Ramos (cell line): Measurements from ENCODE around the gene MPP2.
"Not testable (repeated sequence)": the region's sequence is repeated elsewhere in the genome, so short reads cannot be mapped to it uniquely, and the experiment has no call there.

ENCODE experiments used
- in situ Hi-C: fragments of 300-500 bp; cut with MboI; formaldehyde crosslinking; loops from one replicate; pipeline ENCODE4 v1.14.3; 2022; ENCODE audit warnings: low sequenced_read_pairs; ENCODE audit not compliant: unreplicated experiment

Gene MPP2, protein sequence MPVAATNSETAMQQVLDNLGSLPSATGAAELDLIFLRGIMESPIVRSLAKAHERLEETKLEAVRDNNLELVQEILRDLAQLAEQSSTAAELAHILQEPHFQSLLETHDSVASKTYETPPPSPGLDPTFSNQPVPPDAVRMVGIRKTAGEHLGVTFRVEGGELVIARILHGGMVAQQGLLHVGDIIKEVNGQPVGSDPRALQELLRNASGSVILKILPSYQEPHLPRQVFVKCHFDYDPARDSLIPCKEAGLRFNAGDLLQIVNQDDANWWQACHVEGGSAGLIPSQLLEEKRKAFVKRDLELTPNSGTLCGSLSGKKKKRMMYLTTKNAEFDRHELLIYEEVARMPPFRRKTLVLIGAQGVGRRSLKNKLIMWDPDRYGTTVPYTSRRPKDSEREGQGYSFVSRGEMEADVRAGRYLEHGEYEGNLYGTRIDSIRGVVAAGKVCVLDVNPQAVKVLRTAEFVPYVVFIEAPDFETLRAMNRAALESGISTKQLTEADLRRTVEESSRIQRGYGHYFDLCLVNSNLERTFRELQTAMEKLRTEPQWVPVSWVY

DNA sequence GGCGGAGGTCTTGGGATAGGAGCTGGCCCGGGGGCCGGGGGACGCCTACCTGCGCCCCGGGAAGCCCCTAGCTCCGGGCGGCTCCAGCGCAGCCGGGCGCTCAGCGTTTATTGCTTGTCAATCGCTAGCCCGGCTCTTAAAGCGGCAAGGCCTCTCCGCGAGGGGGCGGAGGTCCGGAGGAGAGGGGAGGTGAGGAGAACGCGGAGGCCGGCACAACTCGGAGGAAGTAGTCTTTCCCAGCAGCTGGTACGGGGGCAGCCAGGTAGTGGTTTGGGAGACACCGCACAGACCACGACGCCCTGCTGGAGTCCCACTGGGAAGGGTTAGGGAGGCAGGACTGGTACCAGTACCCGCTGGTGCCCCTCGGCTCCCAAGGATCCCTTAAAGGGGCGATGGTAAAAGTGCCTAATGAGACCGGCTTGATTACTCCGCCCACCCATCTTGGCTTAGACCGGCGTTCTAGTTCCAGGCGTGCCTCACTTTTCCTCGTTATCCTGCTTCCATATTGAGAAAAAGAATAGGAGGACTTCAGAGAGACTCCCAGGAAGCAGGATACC lies at the start of gene MPP2:
MPP2 (minus strand) TSS at position 112 of the 557 bp plus-strand sequence. CDS start 3,076 bp downstream, outside the sequence.
- in situ Hi-C loops, result no loop called here

DNA sequence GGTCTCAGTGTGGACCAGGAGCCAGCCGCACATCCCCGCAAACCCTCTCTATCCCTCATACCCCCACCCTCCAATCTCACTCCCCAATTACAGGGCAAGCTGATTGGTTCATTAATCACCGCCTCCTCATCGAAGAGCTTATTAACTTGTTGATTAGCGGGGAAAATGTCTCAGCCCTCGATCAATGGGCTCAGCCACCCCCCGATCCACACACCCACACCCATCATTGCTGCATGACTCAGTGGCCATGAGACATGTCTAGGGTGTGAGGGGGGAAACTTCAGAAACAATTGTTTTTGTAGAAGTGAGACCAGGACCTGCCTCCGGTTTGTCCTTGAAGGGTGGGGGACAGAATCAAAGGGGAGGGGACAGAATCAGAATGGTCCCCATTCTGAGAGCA lies 48.9 kb upstream of the MPP2 start:
- in situ Hi-C loops, result no loop called here

DNA sequence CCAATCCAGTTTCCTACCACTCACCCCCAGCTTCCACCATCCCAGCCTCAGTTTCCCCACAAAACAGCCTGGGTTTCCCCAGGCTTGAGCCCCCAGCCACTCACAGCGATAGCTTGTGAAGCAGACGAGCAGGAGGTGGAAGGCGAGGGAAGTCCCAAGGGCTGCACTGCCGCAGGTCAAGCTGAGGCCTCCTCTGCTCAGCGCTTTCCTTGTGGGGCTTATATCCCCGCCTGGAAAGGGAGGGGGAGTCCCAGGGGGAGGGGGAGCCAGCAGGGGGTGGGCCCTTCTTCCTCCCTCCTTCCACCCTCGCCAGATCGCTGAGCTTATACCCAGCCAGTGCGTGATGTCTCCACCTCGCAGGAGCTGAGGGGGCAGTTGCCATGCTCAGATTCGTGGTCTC lies 46.4 kb upstream of the MPP2 start, which contains the start of gene PYY:
PYY (minus strand) TSS at position 195 of the 400 bp plus-strand sequence. CDS start 457 bp downstream, outside the sequence.
- in situ Hi-C loops, result no loop called here

DNA sequence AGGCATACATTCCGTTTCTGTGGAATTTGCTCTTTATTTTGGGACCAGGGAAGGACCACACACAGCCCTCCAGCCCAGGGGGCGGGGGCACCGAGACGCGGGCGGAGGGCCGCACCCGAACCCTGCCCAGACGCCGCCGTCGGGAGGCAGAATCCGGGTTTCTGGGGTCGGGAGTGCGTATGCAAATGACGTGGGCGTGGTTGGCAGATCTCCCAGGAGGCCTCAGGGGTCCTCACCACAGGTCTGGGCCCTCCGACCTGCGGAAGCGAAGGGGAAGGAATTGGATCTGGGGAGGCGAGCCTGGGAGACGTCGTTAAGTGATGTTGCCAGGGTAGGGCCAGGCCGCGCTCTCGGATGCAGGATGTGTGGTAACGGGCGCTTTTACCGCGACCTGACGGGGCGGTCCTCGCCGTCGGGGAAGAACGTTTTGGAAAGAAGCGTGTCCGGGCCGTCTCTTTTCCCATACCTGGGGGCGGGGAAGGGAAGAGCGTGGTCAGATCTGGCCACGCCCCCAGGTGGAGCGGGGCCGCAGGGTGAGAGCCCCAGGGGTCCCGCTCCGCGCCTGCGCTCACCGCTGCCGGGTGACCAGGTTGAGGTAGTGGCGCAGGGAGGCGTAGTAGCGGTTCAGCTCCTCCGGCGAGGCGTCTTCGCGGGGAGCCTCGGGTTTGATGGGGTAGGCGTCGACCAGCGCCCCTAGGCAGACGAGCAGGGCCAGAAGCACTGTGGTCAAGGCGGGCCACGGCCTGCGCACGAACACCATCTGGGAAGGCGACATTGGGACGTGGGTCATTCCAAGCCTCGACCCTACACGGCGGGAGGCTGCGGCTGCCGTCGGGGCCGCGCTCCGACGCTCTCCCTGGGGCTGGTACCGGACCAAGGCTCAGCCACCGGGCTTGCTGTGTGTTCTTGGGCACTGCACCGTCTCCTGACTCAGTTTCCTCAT lies 45.7 kb upstream of the MPP2 start:
- in situ Hi-C loops, result no loop called here

DNA sequence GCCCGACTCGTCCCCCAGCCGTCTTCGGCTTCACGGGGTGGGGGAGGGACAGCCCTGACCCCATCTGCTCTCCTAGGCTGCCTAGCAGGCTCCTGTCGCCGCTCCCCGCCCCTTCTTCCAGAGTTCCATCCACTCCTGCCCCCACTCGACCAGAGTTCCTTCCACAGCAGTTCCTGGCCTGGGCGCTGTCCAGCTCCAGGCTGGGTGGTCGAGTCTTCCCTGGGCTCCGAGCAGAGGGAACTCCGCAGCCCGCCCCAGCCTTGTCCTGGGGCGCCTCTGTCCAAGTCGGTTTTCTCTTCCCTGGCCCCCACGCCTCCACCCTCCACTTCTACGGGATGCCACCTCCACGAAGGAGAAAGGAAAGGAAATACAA lies 45.0 kb upstream of the MPP2 start:
- in situ Hi-C loops, result no loop called here

DNA sequence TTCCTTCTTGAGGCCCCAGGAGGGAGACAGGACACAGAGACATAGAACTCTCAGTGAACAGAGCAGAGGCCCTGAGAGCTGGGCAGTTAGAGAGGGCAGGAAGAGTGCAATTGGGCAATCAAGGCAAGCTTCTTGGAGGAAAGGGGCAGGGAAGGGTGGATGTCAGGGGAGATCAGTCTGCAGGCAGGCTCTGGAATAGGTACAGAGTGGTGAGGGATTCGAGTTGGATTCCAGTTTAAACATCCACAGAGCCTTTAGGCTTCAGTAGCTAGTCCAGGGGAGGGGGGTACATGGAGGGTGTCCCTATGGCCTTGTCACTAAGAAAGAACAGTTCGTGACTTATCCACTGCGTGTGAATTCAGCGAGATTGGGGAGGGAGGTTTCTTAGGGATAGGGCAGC lies 44.4 kb upstream of the MPP2 start:
- in situ Hi-C loops, result no loop called here

DNA sequence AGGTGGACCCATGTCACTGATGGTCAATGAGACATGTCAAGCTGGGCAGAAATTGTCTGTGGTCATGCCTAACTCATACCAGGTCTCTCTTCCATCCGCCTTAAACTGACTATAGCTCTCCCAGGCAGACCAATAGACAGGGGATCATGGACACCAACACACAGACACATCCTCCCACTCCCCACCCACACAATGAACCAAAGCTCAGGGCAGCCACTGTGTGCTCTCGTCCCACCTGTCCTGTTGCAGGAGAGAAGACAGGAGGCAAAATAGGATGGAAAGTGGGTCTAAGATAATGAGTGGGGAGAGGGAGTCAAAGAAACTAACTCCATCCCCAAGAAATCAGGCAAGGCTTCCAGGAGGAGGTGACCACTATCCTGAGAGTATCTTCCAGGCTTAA lies 43.2 kb upstream of the MPP2 start:
- in situ Hi-C loops, result no loop called here

DNA sequence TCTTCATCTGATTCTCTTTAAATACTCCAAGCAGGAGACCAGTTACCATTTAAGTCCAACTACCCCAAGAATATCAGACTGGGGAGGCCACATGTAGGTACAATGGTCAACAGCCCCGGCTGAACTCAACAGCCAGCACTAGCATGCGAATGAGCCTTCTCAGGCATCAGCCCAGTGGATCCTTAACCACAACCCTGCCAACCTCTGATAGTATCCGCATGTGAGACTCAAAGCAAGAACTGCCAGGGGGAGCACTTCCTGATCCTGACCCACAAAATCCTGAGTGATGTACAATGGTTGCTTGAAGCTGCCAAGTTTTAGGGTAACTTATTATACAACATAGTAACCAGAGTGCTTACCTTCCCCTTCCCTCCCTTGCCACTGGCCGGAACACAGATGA lies 42.4 kb upstream of the MPP2 start:
- in situ Hi-C loops, result no loop called here

DNA sequence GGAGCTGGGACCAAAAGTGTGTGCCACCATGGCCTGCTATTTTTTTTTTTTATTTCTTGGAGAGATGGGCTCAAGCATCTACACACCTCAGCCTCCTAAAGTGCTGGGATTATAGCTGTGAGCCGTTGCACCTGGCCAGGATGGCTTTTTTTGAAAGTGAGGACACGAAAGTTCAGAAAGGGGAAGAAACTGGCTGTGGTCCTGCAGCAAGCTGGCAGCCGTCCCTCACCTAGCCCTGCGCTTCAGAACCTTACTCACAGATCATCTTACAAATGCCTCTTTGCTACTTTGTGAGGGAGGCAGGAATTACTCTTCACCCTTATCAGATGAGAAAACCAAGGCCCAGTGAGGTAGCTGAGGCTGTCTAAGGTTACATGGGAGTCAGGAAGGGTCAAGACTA lies 39.4 kb upstream of the MPP2 start:
- in situ Hi-C loops, result no loop called here

DNA sequence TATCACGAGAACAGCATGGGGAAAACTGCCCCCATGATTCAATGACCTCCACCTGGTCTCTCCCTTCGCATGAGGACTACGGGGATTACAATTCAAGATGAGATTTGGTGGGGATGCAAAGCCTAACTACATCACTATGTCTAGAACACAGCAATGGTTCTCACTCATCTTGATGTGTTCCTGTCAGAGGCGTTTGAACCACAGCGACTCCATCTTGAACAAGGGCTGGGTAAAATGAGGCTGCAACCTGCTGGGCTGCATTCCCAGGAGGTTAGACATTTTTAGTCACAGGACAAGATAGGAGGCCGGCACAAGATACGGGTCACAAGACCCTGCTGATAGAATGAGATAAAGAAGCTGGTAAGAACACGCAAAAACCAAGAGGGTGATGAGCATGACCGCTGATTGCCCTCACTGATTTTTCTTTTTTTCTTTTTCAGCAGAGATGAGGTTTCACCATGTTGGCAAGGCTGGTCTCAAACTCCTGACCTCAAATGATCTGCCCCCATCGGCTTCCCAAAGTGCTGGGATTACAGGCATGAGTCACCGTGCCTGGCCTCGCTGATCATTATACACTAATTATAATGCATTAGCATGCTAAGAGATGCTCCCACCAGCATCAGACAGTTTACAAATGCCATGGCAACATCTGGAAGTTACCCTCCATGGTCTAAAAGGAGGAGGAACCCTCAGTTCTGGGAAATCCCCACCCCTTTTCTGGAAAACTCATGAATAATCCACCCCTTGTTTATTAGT lies 37.9 kb upstream of the MPP2 start:
- in situ Hi-C loops, result no loop called here

DNA sequence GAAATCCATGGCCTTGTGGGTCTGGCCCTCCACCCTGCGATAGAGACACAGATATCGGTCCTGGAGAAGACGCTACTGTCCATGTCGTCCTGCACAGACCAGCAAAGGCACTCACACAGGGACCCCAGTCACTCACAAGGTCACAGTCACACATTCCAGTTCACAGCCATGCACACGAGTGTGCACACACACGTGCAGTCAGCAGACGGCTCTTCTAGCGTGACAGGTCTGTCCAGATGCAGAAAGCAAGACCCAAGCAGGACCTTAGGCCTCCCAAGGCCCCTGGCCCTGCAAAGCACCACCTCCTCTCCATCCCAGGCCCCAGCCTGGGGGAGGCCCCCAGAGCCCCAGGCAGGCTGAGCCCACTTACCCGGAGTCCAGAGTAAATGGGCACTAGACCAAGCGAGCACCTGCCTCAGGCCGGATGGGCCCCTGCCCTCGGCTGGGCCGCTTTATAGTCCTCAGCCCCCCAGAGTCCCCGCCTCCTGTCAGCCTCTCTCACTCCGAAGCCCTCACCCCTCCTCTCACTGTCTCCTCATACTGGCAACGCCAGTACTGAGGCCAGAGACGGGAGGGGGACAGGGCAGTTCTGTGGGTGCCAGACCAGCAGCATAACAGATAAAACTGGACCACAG lies 34.8 kb upstream of the MPP2 start, which contains the start of gene PPY:
PPY (minus strand) TSS at position 426 of the 635 bp plus-strand sequence. CDS start 822 bp downstream, outside the sequence.
- in situ Hi-C loops, result loop anchor here (5.0 kb wide), 1 partner anchor 100 kb away; no protein-coding TSS in a partner anchor

DNA sequence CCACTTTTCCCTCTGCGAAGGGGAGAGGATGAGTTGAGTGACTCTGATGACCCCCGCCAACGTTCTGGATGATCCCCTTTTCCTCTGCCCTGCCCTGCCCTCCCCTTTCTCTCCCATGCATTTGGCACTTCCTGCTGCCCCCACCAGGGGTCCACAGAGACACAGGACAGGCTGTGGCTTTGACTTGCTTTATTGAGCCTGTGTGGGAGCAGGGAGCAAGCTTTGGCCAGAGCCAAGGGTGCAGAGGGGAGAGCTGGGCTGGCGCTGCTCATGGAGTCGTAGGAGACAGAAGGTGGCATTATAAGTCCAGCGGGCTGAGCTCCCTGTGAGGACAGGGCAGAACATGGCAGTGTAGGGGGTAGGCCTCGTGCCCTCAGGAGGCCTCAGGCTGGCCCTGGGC lies 33.3 kb upstream of the MPP2 start:
- in situ Hi-C loops, result loop anchor here (5.0 kb wide), 1 partner anchor 102 kb away; no protein-coding TSS in a partner anchor

DNA sequence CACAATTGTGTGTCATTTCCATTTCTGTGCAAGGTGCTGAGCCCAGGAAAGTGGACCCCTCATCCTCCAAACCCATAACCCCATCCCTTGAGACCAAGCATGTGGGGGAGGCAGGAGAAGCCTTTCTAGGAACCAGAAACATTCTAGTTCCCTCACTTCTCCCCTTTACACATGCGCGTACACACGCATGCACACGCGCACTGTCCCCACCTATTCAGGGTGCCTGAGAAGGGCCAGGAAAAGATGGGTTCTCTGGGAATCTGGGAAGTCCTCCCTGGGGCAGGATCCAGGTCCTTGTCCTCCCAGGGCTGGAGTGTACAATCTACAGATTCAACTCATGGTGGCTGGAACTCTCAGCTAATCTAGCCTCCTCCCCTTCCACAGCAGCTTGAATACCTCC lies 32.5 kb upstream of the MPP2 start:
- in situ Hi-C loops, result loop anchor here (5.0 kb wide), 1 partner anchor 102 kb away; no protein-coding TSS in a partner anchor

DNA sequence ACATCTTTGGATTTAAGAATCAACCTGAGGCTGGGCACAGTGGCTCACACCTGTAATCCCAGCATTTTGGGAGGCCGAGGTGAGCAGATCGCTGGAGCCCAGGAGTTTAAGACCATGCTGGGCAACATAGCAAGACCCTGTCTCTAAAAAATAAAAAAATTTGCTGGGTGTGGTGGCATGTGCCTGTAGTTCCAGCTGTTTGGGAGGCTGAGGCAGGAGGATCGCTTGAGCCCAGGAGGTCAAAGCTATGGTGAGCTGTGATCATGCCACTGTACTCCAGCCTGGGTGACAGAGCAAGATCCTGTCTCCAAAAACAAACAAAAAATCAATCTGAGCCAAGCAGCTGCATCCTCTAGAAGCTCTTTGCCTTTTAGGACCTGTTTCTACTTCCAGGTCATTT lies 32.1 kb upstream of the MPP2 start:
- in situ Hi-C loops, result not testable (repeated sequence)

DNA sequence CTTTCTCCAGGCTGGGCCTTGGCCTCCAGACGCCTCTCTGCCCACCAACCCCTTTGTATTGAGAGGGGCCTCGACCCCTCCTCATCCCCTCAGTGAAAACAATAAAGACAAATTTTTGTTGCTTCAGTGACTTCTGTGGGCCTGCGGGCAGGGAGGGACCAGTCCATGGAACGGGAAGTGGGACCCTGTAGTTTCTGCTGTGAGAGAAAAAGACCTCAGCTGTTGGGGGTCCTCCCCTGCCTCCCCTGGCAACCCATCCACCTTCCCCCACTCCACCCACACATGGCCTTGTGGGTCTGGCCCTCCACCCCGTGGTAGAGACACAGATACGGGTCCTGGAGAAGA lies 31.5 kb upstream of the MPP2 start:
- in situ Hi-C loops, result no loop called here

DNA sequence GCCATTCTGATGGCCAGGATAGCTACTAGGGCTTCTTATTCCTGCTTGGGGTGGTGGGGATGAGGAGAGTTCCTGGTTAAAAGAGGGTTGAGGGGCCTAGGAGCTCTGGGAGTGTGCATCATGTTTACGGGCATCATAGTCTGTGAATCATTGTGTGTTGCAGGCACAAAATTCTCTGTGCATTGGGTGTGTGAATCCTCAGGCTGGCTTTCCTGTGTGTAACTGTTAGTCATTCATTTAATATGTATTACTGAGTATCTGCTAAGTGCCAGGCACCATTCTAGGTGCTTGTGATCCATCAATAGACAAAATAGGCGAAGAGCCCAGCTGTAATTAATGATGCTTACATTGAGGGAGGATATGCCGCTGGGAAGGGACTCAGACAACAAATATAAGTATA lies 29.1 kb upstream of the MPP2 start:
- in situ Hi-C loops, result no loop called here

DNA sequence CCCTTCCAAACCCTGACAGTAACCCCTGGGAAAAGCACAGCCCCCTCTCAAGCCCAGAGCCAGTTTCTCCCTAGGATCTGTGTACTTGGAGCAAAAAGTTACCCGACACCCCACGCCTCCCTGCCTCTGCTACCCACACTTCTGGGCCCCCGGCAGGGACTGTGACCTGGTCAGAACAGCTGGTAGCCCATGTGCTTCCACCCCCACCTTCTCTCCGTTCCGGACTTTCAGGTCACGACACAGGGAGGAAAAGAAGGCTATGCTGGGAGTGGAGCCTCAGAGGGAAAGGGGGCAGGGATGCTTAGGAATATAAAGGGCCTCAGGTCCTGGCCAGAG lies 28.6 kb upstream of the MPP2 start:
- in situ Hi-C loops, result no loop called here

DNA sequence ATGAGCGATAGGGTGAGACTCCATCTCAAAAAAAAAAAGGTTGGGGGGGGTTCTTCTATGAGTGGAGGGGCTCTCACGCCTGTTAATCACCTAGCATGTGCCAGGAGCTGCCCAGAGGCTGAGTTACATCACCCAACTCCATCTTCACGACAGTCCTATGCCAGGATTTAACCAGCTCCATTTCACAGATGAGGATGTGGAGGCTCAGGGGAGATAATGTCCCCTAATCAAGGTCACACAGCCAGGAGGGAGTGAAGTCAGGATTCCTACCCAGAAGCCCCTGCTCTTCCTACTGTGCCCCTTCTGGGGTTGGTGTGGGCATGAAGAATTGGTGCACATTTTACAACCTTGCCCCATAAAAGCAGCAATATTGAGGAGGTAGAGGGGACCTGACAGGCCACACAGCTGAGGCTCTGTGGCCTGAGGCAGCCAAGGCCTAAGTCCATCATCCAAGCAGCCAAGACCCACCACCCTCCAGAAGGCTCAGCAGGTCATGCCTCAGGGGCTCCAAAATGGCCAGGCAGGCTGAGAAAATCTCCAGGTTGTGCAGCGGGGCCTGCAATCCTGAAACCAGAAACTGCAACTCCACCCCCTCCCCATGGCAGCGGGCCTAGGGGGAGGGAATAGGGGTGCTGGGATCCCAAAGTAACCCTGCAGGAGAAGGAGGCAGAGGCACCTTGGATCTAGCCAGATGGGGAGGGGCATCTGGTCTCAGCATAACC lies 28.0 kb upstream of the MPP2 start:
- in situ Hi-C loops, result no loop called here

DNA sequence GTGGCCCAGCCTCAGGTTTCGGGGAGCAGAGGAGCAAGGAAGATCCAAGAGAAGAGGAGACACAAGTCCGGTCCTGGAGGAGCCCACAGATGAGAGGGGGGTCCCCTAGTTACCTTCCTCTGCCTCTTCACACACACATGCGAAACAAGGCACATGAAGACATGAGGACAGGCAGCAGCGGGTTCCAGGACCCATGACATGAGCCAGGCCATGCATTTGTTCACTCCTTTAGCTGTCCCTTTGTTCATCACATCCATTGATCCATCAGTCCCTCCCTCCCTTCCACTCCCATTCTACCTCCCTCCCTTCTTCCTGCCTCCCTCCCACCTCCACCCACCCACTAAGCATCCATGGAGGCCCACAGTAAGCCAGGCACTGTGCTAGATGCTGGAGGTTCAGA lies 25.6 kb upstream of the MPP2 start:
- in situ Hi-C loops, result no loop called here
